Liver (tissue), 3 donors: Measurements from ENCODE around the gene FBXO8.

Source experiments
- JUND ChIP-seq, 2 donors: IDR thresholded peaks; 2 replicates each; pipeline ENCODE4 v1.6.1; 2016; ENCODE audit warnings: antibody characterized with exemption in 2 of 2
- TAF1 ChIP-seq: conservative IDR thresholded peaks from 2 replicates; pipeline ENCODE4 v1.6.1; 2016; ENCODE audit warnings: antibody characterized with exemption, mild to moderate bottlenecking
- TF ChIP-seq, protein P1 (sequence below): IDR thresholded peaks from 2 replicates; pipeline ENCODE4 v1.6.1; 2016; ENCODE audit warnings: antibody characterized with exemption
- TF ChIP-seq, protein P2 (sequence below): fragments of 150-350 bp; IDR thresholded peaks from 2 replicates; pipeline ENCODE4 v1.5.1; 2017; ENCODE audit warnings: improper control_type of control experiment, low read depth, low read length; ENCODE audit not compliant: missing input control
- TF ChIP-seq, protein P3 (sequence below): IDR thresholded peaks from 2 replicates; pipeline ENCODE4 v1.6.1; 2016; ENCODE audit warnings: antibody characterized with exemption
- donor health status: healthy.
- donor health status: healthy.

DNA sequence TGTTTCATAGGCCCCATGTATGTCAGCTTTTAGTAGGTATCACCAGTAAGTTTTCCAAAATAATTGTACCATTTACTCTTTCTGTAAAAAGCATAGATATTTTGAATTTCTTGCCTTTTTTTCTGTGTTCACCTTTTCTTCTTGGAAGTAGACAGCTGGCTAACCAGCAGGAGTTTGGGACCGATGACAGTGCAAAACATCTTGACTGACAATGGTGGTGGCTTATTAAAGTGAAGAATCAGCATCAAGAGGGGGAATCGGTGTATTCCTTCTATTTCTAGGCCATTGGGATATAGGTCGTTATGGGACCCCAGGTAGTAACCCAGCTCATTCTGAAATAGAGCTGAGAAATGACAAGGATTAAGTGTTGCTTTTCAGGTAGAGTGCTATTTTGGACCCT, 3.4 kb upstream of the FBXO8 start:
- TF ChIP-seq, protein P1, sequence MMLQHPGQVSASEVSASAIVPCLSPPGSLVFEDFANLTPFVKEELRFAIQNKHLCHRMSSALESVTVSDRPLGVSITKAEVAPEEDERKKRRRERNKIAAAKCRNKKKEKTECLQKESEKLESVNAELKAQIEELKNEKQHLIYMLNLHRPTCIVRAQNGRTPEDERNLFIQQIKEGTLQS, result no peak
- TF ChIP-seq, protein P2, sequence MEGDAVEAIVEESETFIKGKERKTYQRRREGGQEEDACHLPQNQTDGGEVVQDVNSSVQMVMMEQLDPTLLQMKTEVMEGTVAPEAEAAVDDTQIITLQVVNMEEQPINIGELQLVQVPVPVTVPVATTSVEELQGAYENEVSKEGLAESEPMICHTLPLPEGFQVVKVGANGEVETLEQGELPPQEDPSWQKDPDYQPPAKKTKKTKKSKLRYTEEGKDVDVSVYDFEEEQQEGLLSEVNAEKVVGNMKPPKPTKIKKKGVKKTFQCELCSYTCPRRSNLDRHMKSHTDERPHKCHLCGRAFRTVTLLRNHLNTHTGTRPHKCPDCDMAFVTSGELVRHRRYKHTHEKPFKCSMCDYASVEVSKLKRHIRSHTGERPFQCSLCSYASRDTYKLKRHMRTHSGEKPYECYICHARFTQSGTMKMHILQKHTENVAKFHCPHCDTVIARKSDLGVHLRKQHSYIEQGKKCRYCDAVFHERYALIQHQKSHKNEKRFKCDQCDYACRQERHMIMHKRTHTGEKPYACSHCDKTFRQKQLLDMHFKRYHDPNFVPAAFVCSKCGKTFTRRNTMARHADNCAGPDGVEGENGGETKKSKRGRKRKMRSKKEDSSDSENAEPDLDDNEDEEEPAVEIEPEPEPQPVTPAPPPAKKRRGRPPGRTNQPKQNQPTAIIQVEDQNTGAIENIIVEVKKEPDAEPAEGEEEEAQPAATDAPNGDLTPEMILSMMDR, result no peak
- TF ChIP-seq JUND (IDR thresholded peaks at IDR 0.05) (no peak), TAF1 (no peak)
- TF ChIP-seq, protein P3, sequence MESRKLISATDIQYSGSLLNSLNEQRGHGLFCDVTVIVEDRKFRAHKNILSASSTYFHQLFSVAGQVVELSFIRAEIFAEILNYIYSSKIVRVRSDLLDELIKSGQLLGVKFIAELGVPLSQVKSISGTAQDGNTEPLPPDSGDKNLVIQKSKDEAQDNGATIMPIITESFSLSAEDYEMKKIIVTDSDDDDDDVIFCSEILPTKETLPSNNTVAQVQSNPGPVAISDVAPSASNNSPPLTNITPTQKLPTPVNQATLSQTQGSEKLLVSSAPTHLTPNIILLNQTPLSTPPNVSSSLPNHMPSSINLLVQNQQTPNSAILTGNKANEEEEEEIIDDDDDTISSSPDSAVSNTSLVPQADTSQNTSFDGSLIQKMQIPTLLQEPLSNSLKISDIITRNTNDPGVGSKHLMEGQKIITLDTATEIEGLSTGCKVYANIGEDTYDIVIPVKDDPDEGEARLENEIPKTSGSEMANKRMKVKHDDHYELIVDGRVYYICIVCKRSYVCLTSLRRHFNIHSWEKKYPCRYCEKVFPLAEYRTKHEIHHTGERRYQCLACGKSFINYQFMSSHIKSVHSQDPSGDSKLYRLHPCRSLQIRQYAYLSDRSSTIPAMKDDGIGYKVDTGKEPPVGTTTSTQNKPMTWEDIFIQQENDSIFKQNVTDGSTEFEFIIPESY, result no peak
